Effector memory CD4-positive, alpha-beta T cell (primary cell): Measurements from ENCODE around the gene DENND10.

Experiments
- DNase-seq, 3 donors: peaks; one replicate each; pipeline ENCODE4 v3.0.0-alpha.2; 2020
- H3K27ac ChIP-seq: 2 replicates; pipeline ENCODE4 v1.7.0; 2013; ENCODE audit warnings: mild to moderate bottlenecking, low read length, moderate library complexity; ENCODE audit not compliant: insufficient read depth, poor library complexity, severe bottlenecking
- H3K27me3 ChIP-seq: replicated peaks from 2 replicates; pipeline ENCODE4 v1.7.0; 2013; ENCODE audit warnings: mild to moderate bottlenecking, low read length; ENCODE audit not compliant: insufficient read depth, control insufficient read depth, poor library complexity, severe bottlenecking
- H3K36me3 ChIP-seq: 2 replicates; pipeline ENCODE4 v1.7.0; 2013; ENCODE audit warnings: mild to moderate bottlenecking, low read length, moderate library complexity; ENCODE audit not compliant: control insufficient read depth, insufficient read depth
- H3K4me1 ChIP-seq: 2 replicates; pipeline ENCODE4 v1.7.0; 2013; ENCODE audit warnings: low read length, mild to moderate bottlenecking; ENCODE audit not compliant: control insufficient read depth, insufficient read depth, poor library complexity, severe bottlenecking
- H3K4me3 ChIP-seq: 2 replicates; pipeline ENCODE4 v1.7.0; 2013; ENCODE audit warnings: low read length, low read depth, mild to moderate bottlenecking; ENCODE audit not compliant: insufficient read depth, poor library complexity, severe bottlenecking
- H3K9me3 ChIP-seq: 2 replicates; pipeline ENCODE4 v1.7.0; 2013; ENCODE audit warnings: mild to moderate bottlenecking, low read length, moderate library complexity; ENCODE audit not compliant: control insufficient read depth
- total RNA-seq, 3 donors: gene quantifications; one replicate each; lab custom pipeline; 2026; lab: John Stamatoyannopoulos, UW

The DENND10 gene, protein sequence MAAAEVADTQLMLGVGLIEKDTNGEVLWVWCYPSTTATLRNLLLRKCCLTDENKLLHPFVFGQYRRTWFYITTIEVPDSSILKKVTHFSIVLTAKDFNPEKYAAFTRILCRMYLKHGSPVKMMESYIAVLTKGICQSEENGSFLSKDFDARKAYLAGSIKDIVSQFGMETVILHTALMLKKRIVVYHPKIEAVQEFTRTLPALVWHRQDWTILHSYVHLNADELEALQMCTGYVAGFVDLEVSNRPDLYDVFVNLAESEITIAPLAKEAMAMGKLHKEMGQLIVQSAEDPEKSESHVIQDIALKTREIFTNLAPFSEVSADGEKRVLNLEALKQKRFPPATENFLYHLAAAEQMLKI
- total RNA-seq = 24.8 to 30.6 (median 24.9) reads per million in 3 donors

DNA sequence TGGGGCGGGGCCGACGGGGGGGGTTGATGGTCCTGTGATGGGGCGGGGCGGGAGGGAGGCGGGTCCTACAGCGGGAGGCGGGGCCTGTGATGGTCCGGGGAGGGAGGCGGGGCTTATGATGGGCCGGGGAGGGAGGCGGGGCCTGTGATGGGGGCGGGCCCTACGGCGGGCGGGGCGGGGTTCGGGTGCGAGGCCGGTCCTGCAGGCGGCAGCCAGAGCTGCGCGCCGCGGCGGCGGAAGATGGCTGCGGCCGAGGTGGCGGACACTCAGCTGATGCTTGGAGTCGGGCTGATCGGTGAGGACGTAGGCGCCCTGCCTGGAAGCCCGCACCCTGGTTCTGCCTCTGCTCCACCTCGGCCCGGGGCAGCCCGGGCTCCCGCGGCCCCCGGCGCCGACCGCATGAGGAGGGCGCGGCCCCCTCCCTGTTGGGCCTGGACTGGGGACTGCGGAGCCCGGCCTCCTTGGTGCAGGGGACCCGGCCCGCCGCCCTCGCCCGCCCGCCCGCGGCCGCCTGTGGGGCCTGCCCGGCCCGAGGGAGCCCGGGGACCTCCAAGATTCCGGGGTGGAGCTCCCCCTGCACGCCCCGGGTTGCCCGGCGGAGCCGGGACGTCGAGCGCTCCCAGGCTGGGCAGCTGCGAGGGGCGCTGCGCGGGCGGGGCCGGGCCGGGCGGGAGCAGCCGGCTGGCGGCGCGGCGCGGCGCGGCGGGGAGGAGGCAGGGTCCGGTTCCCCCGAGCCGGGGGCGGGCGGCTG lies at the start of gene DENND10:
TSS of gene DENND10 (plus strand) at position 211 of the 751 bp plus-strand sequence. CDS start at position 241, 30 bp downstream.
- Histone ChIP-seq H3K27ac (peak within 1 kb of the TSS; percentile 57), H3K36me3 (peaks cover under 1% of the 10 kb centered on the region), H3K4me3 (peak within 1 kb of the TSS; percentile 58), H3K4me1 (peaks cover 8% of the 10 kb centered on the region), H3K27me3 (no peaks in the 10 kb centered on the region), H3K9me3 (no peaks in the 10 kb centered on the region)
- DNase-seq = peak; percentile 62 to 75 (median 74)

DNA sequence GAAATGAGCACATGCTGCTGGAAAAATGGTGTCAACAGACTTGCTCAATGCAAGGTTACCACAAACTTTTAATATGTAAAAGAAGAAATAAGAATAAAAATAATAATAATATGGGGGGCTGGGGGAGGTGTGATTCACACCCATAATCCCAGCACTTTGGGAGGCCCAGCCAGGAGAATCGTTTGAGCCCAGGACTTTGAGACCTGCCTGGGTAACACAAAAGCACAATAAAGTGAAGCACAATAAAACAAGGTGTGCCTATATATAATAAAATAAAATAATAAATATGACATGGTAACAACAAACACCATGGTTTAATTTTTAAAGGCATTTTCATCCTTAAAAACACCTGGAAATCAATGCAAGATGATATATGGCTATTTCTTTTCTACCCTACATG lies 48.4 kb upstream of the DENND10 start:
- no peaks in the 10 kb centered on the region for H3K27me3 ChIP-seq
- no peak for DNase-seq
- no peaks in the 10 kb centered on the region for H3K4me1 ChIP-seq
- no peak overlapping the region for H3K27ac ChIP-seq
- peaks cover 94% of the 10 kb centered on the region for H3K36me3 ChIP-seq
- H3K9me3 ChIP-seq = no peaks in the 10 kb centered on the region
- H3K4me3 ChIP-seq = no peak overlapping the region

DNA sequence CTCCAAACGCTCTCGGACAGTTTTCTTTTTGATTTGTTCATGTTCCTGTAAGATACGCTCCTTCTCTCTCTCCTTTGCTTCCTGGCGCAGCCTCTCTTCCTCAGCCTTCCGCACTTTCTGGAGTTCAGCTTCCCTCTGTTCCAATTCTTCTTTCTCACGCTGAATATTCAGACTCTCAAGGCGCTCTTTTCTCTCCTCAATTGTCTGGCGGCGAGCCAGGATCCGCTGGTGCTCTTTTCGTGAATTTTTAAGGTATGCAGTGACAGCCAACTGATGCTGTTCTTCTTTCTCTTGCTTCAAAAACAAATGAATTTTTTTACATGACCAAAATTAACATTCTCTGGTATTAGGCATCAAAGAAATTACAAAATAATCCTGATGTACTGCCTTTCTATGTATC lies 45.9 kb upstream of the DENND10 start:
- H3K9me3 ChIP-seq = no peaks in the 10 kb centered on the region
- H3K27me3 ChIP-seq = no peaks in the 10 kb centered on the region
- no peak overlapping the region for H3K4me3 ChIP-seq
- no peak for DNase-seq
- H3K27ac ChIP-seq = no peak overlapping the region
- peaks cover 80% of the 10 kb centered on the region for H3K36me3 ChIP-seq
- no peaks in the 10 kb centered on the region for H3K4me1 ChIP-seq

DNA sequence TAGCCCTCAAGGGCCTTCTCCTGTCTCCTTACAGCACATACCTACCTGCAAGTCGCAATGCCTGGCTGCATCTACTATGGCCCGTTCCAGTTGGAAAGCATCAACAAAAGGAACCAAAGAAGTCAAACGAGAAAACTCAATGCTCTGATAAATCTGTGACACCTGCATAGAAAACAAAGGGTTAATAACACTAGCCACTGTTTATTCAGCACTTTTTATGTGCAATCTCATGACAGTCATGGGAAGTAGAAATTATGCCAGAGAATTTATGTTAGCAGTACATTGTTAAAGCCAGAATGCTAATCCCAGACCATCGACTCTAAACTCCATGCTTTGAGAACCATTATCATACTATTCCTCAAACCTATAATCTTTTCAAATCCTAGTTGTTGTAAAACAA lies 44.4 kb upstream of the DENND10 start:
- Histone ChIP-seq H3K36me3 (peaks cover 81% of the 10 kb centered on the region), H3K9me3 (no peaks in the 10 kb centered on the region), H3K27me3 (no peaks in the 10 kb centered on the region), H3K27ac (no peak overlapping the region), H3K4me3 (no peak overlapping the region), H3K4me1 (no peaks in the 10 kb centered on the region)
- DNase-seq = no peak

DNA sequence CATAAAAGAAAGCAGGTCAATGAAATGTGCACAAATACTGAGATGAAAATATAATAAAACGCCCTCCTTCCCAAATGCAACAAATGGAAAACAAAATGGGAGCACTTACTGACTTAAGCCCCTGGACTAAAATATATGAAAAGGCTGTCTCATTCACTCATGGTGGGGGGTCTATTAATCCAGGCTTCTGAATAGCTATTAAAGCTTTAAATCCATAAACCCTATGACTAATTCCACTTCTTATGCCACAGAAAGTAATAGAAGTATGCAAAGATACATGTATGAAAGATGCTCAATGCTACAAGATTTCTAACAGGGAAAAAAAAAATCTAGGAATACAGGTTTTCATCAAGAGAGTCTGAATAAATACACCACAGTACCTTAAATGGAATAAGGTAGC lies 43.8 kb upstream of the DENND10 start:
- no peak for DNase-seq
- no peak overlapping the region for H3K27ac ChIP-seq
- peaks cover 81% of the 10 kb centered on the region for H3K36me3 ChIP-seq
- H3K9me3 ChIP-seq = no peaks in the 10 kb centered on the region
- no peaks in the 10 kb centered on the region for H3K4me1 ChIP-seq
- no peak overlapping the region for H3K4me3 ChIP-seq
- H3K27me3 ChIP-seq = no peaks in the 10 kb centered on the region

DNA sequence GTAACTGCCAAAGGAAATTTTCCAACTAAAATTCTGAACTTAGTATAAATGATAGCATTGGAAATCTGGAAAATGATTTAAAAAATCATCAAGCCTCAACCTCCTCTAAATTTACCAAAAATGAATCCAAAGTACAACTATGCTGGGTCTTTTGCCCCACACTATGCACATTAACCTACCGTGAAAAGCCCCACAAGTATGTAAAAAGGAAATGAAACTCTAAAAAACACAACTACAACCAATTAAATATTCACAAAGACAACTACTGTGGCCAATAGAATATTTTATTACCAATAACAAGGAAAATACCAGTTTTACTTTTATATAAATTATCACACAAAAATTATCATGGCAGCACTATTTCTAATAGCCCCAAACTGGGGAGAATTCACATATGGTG lies 42.6 kb upstream of the DENND10 start:
- no peak overlapping the region for H3K4me3 ChIP-seq
- H3K9me3 ChIP-seq = no peaks in the 10 kb centered on the region
- H3K4me1 ChIP-seq = no peaks in the 10 kb centered on the region
- H3K36me3 ChIP-seq = peaks cover 78% of the 10 kb centered on the region
- no peaks in the 10 kb centered on the region for H3K27me3 ChIP-seq
- DNase-seq = no peak
- peak overlapping the region; percentile 3 for H3K27ac ChIP-seq

DNA sequence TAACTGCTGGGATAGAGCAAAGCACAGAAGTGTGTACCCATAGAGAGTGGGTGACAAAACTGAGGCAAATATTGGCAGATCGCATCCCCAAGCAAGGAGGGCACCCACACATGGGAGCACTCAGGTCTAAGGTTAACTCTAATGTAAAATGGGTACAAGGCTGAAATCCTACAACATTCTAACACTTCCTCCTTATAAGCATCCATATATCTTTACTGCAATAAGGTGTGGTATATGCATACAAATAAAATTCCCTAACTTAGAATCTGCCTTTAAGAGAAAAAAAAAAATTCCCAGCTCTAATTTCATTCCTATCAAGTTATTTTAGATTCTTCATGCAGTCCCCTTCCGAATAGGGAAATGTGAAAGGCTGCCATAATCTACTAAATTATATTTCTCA lies 42.0 kb upstream of the DENND10 start:
- H3K4me1 ChIP-seq = no peaks in the 10 kb centered on the region
- H3K27ac ChIP-seq = no peak overlapping the region
- DNase-seq = no peak
- no peaks in the 10 kb centered on the region for H3K27me3 ChIP-seq
- H3K4me3 ChIP-seq = no peak overlapping the region
- peaks cover 78% of the 10 kb centered on the region for H3K36me3 ChIP-seq
- no peaks in the 10 kb centered on the region for H3K9me3 ChIP-seq

DNA sequence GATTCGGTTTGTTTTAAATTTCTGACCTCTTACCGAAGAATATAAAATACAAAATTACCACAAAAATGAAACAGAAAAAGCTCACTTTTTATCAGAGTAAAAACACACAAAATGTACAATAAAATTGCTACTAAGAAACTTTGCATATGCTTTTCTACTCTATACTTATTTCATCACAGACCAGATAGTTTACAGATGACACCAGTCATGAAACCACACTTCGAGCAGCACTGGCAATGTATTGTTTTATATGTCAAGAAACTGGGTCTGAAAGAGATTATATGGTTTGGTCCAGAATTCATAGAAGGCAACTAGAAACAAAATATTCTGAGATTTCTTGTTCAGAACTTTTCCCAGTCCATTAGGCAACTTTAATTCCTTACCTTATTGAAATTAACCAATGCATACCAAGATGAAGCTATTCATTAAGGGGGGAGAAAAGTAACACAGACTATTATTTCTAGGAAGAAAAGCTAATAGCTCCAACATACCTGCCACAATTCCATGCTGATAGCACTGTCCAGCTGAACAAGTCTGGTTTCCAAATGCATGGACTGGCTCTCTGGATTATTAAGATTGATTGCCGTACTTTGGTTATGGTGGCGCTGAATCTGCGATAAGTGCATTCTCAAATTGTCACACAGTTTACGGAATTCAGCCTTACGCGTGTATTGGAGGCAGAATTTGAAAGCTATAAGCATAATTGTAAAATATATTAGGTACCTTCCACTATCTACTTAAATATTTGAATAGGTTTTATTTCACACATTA lies 33.3 kb upstream of the DENND10 start:
- no peak overlapping the region for H3K27ac ChIP-seq
- peaks cover 60% of the 10 kb centered on the region for H3K36me3 ChIP-seq
- no peak overlapping the region for H3K4me3 ChIP-seq

DNA sequence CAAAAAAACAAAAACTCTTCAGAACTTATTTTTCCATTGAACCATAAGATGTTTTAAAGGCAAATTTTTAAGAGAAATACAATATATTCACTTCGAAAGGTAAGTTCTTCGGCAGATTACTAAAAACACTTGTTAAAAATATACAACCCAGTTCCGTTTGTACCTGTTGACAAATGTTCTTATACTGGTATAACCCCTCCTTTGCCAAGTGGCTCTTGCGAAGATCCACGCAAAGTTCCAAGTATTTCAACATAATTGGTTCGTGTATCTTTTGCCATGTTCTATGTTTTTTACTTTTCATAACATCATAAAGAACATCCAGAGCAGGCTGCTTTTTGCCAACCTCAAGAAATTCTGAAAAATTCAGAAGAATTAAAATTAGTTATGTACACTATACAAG lies 30.3 kb upstream of the DENND10 start:
- no peaks in the 10 kb centered on the region for H3K27me3 ChIP-seq
- peaks cover 26% of the 10 kb centered on the region for H3K4me1 ChIP-seq
- H3K9me3 ChIP-seq = no peaks in the 10 kb centered on the region
- no peak for DNase-seq
- peaks cover 39% of the 10 kb centered on the region for H3K36me3 ChIP-seq
- H3K4me3 ChIP-seq = no peak overlapping the region
- no peak overlapping the region for H3K27ac ChIP-seq

More for the DNA sequence above, 33.3 kb upstream of the DENND10 start:
- Histone ChIP-seq H3K4me1 (peaks cover 14% of the 10 kb centered on the region), H3K27me3 (no peaks in the 10 kb centered on the region), H3K9me3 (no peaks in the 10 kb centered on the region)
- no peak for DNase-seq
